ENCODE results near the gene TMCO1.

DNA sequence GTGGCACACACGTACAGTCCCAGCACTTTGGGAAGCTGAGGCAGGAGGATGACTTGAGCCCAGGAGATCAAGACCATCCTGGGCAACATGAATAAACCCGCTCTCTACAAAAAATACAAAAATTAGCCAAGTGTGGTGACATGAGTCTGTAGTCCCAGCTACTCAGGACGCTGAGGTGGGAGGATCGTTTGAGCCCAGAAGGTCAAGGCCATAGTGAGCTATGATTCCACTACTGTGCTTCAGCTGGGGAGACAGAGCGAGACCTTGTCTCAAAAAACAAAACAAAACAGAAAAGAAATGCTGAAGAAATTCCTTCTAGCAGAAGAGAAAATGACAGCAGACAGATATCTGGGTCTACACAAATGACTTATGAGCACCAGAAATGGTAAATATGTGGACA is 80.6 kb downstream of the TMCO1 start:
- TF ChIP-seq POLR2A (IDR thresholded peaks at IDR 0.05; ENCODE audit: low read length) (no peak), GATA1 (IDR thresholded peaks at IDR 0.05; ENCODE audit: low read depth, low read length) (no peak)

Measured in erythroblast (primary cell).